Mammary epithelial cell (primary cell): ENCODE results near the gene HYDIN.
"Not testable (repeated sequence)": the region's sequence is repeated elsewhere in the genome, so short reads cannot be mapped to it uniquely, and the experiment has no call there.

Source experiments
- EZH2 ChIP-seq: IDR thresholded peaks from 2 replicates; pipeline ENCODE4 v1.6.1; 2012; ENCODE audit warnings: low read length, inconsistent platforms, borderline replicate concordance
- TF ChIP-seq, protein P1 (sequence below), 2 donors: IDR thresholded peaks in 1 of 2; conservative IDR thresholded peaks in 1 of 2; 2 replicates each; pipeline ENCODE4 v1.5.1; 2011 to 2012; ENCODE audit warnings: inconsistent platforms in 2 of 2, low read length in 2 of 2, mild to moderate bottlenecking in 2 of 2, control low read depth in 1 of 2, low read depth in 1 of 2; ENCODE audit not compliant: insufficient read depth in 1 of 2; ENCODE audit errors: extremely low read depth in 1 of 2

DNA sequence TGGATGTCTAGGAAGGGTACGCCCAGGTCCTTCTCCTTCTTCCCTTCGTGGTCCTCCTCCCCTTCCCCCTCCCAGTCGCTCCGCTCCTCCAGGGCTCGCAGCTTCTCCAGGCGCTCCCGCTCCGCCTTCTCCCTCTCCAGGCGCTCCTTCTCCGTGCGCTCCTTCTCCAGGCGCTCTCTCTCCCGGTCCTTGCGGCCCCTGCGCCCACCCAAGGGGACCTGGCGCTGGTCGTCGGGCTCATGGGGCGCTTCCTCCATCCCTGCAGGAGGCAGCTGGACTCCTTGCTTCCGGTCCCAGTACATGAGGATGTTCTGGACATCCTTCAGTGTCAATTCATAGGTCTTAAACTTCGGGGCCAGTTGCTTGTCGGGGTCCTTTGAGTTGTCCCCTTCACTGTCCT lies 309.9 kb downstream of the HYDIN start:
- TF ChIP-seq, protein P1, sequence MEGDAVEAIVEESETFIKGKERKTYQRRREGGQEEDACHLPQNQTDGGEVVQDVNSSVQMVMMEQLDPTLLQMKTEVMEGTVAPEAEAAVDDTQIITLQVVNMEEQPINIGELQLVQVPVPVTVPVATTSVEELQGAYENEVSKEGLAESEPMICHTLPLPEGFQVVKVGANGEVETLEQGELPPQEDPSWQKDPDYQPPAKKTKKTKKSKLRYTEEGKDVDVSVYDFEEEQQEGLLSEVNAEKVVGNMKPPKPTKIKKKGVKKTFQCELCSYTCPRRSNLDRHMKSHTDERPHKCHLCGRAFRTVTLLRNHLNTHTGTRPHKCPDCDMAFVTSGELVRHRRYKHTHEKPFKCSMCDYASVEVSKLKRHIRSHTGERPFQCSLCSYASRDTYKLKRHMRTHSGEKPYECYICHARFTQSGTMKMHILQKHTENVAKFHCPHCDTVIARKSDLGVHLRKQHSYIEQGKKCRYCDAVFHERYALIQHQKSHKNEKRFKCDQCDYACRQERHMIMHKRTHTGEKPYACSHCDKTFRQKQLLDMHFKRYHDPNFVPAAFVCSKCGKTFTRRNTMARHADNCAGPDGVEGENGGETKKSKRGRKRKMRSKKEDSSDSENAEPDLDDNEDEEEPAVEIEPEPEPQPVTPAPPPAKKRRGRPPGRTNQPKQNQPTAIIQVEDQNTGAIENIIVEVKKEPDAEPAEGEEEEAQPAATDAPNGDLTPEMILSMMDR (conservative IDR thresholded peaks at IDR 0.05 in 1 of 2, IDR thresholded peaks at IDR 0.05 in 1 of 2; ENCODE audit: extremely low read depth in 1 of 2, insufficient read depth in 1 of 2, low read depth in 1 of 2, low read length in 2 of 2): not testable (repeated sequence)
- not testable (repeated sequence) for TF ChIP-seq EZH2
